Measurements from ENCODE around the gene TRIM4.
"Not testable (repeated sequence)": the region's sequence is repeated elsewhere in the genome, so short reads cannot be mapped to it uniquely, and the experiment has no call there.

Gene TRIM4

GRCh38 chr7:99890348-99890747, 29.0 kb downstream of the TRIM4 start:
- not testable (repeated sequence) for H3K27ac ChIP-seq (ENCODE audit: extremely low read depth, low read depth, low read length); H3K9me3 ChIP-seq (ENCODE audit: control insufficient read depth, insufficient read depth, low read depth, low read length); H3K4me3 ChIP-seq (ENCODE audit: low read depth, low read length); H3K4me1 ChIP-seq (ENCODE audit: control insufficient read depth, insufficient read depth, low read length); H3K36me3 ChIP-seq (ENCODE audit: control insufficient read depth in 2 of 2, insufficient read depth in 1 of 2, low read length in 2 of 2)
- POLR2A ChIA-PET, result interaction anchor here (1.0 kb wide), 1 partner anchor 16 kb away, joined by 3 read pairs; no protein-coding TSS in a partner anchor
- TF ChIP-seq ZNF146 (tag by site-specific recombination; IDR thresholded peaks at IDR 0.05), result peak; percentile 67; the same call in 1 of the 2 replicates
- CTCF ChIA-PET, result interaction anchor here (0.7 kb wide), 1 partner anchor 1849 kb away, joined by 3 read pairs; no protein-coding TSS in a partner anchor

- CTCF ChIA-PET; POLR2A ChIA-PET; H3K36me3 ChIP-seq (ENCODE audit: control insufficient read depth in 2 of 2, insufficient read depth in 1 of 2, low read length in 2 of 2): not testable (repeated sequence)
These were observed 31.0 kb downstream of the TRIM4 start for GRCh38 chr7:99888366-99888765.

GRCh38 chr7:99881370-99881769, 38.0 kb downstream of the TRIM4 start:
- ChIA-PET CTCF (no interaction called here), POLR2A (no interaction called here)
- Histone ChIP-seq H3K27ac (ENCODE audit: extremely low read depth, low read depth, low read length) (no peak overlapping the region), H3K4me1 (ENCODE audit: control insufficient read depth, insufficient read depth, low read length) (no peaks in the 10 kb centered on the region), H3K9me3 (ENCODE audit: control insufficient read depth, insufficient read depth, low read depth, low read length) (no peaks in the 10 kb centered on the region), H3K36me3 (ENCODE audit: control insufficient read depth in 2 of 2, insufficient read depth in 1 of 2, low read length in 2 of 2) (no peaks in the 10 kb centered on the region), H3K4me3 (ENCODE audit: low read depth, low read length) (no peak overlapping the region)
- TF ChIP-seq ZNF354C (tag by site-specific recombination; IDR thresholded peaks at IDR 0.05; ENCODE audit: borderline replicate concordance, low read depth) (no peak), ZNF174 (tag by site-specific recombination; IDR thresholded peaks at IDR 0.05) (no peak), EGR2 (tag by site-specific recombination; IDR thresholded peaks at IDR 0.05; ENCODE audit: low read depth) (no peak), ZNF335 (tag by site-specific recombination; conservative IDR thresholded peaks at IDR 0.05) (no peak), SETDB1 (IDR thresholded peaks at IDR 0.05; ENCODE audit: insufficient read length, low read length) (no peak), ZNF654 (tag by site-specific recombination; IDR thresholded peaks at IDR 0.05; ENCODE audit: low read depth) (no peak), ZFP3 (tag by site-specific recombination; IDR thresholded peaks at IDR 0.05; ENCODE audit: low read depth) (no peak), ZNF138 (tag by site-specific recombination; IDR thresholded peaks at IDR 0.05; ENCODE audit: borderline replicate concordance) (no peak), ZNF530 (tag by site-specific recombination; IDR thresholded peaks at IDR 0.05; ENCODE audit: low read depth) (no peak), ZNF221 (tag by site-specific recombination; IDR thresholded peaks at IDR 0.05; ENCODE audit: borderline replicate concordance) (no peak), MEIS1 (CRISPR knock-in tag; IDR thresholded peaks at IDR 0.05; ENCODE audit: borderline replicate concordance) (no peak), ZNF791 (tag by site-specific recombination; IDR thresholded peaks at IDR 0.05) (no peak)

More at GRCh38 chr7:99888366-99888765, 31.0 kb downstream of the TRIM4 start:
- not testable (repeated sequence) for H3K4me3 ChIP-seq (ENCODE audit: low read depth, low read length); H3K9me3 ChIP-seq (ENCODE audit: control insufficient read depth, insufficient read depth, low read depth, low read length); H3K27ac ChIP-seq (ENCODE audit: extremely low read depth, low read depth, low read length); H3K4me1 ChIP-seq (ENCODE audit: control insufficient read depth, insufficient read depth, low read length)

DNA sequence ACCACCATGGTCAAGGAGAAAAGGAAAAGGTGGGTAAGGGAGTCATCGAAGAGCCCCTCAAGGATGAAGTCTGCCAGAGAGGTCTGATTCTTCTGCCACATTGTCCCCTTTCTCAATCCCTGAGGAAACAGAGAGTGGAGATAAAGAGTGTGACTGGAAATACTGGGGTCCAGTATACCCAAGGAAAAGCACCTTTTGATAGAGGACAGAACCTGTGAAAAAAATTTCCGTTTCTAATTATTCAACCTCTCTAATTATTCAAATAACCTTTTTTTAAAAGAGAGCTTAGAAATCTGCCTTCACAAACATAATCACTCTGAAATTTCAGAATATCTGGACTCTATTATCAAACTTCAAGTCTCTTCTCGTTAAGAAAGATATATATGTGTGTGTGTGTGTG, 42.4 kb downstream of the TRIM4 start, which contains the start of gene OR2AE1:
Gene OR2AE1, minus strand, starts transcription at position 101 of the 400 bp plus-strand sequence. Its CDS starts 0 bp downstream, at position 101.
- ChIA-PET POLR2A (no interaction called here), CTCF (interaction anchor here (0.6 kb wide), 1 partner anchor 854 kb away, joined by 3 read pairs; no protein-coding TSS in a partner anchor)
- Histone ChIP-seq H3K9me3 (ENCODE audit: control insufficient read depth, insufficient read depth, low read depth, low read length) (no peaks in the 10 kb centered on the region), H3K4me3 (ENCODE audit: low read depth, low read length) (no peak within 1 kb of the TSS), H3K27ac (ENCODE audit: extremely low read depth, low read depth, low read length) (no peak within 1 kb of the TSS), H3K36me3 (ENCODE audit: control insufficient read depth in 2 of 2, insufficient read depth in 1 of 2, low read length in 2 of 2) (no peaks in the 10 kb centered on the region), H3K4me1 (ENCODE audit: control insufficient read depth, insufficient read depth, low read length) (no peaks in the 10 kb centered on the region)
- TF ChIP-seq ZNF776 (tag by site-specific recombination; IDR thresholded peaks at IDR 0.05; ENCODE audit: borderline replicate concordance), result no peak
- no peak for TF ChIP-seq ZNF670 (tag by site-specific recombination; IDR thresholded peaks at IDR 0.05; ENCODE audit: low read depth)
- no peak for TF ChIP-seq PRDM1 (tag by site-specific recombination; IDR thresholded peaks at IDR 0.05)
- TF ChIP-seq ZNF202 (tag by site-specific recombination; IDR thresholded peaks at IDR 0.05; ENCODE audit: borderline replicate concordance), result no peak
- no peak for TF ChIP-seq ZNF704 (tag by site-specific recombination; IDR thresholded peaks at IDR 0.05)
- TF ChIP-seq ZNF571 (tag by site-specific recombination; IDR thresholded peaks at IDR 0.05), result no peak
- no peak for TF ChIP-seq EGR2 (tag by site-specific recombination; IDR thresholded peaks at IDR 0.05; ENCODE audit: low read depth)
- TF ChIP-seq, protein P1, sequence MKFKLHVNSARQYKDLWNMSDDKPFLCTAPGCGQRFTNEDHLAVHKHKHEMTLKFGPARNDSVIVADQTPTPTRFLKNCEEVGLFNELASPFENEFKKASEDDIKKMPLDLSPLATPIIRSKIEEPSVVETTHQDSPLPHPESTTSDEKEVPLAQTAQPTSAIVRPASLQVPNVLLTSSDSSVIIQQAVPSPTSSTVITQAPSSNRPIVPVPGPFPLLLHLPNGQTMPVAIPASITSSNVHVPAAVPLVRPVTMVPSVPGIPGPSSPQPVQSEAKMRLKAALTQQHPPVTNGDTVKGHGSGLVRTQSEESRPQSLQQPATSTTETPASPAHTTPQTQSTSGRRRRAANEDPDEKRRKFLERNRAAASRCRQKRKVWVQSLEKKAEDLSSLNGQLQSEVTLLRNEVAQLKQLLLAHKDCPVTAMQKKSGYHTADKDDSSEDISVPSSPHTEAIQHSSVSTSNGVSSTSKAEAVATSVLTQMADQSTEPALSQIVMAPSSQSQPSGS (tag by site-specific recombination; IDR thresholded peaks at IDR 0.05; ENCODE audit: low read depth), result no peak
- TF ChIP-seq ZNF837 (tag by site-specific recombination; IDR thresholded peaks at IDR 0.05), result no peak
- TF ChIP-seq KLF1 (tag by site-specific recombination; IDR thresholded peaks at IDR 0.05), result no peak
- TF ChIP-seq ZBTB1 (tag by site-specific recombination; IDR thresholded peaks at IDR 0.05), result no peak
- TF ChIP-seq ZBTB6 (tag by site-specific recombination; IDR thresholded peaks at IDR 0.05), result no peak
